ENCODE results near the gene DKKL1.

DNA sequence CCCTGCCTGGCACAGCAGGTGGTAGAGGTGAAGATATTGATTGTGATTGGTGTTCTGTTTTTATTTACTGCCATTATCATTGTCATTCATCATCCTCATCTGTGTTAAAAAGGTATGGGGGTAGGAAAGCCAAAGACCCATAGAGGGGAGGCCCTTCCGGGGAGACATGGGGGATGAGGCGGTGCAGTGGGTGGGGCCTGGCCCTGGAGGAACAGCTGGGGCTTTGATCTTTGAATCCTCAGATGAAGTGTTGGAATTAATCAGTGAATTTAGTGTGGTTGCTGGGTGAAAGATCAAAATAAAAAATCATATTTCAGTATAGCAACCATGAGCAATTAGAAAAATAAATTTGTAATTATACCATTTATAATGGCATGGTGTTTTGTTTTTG lies 52.1 kb downstream of the DKKL1 start:
- TF ChIP-seq ZFX (IDR thresholded peaks at IDR 0.05) (no peak), CTCF (conservative IDR thresholded peaks at IDR 0.05) (no peak)
